Measurements from ENCODE around the gene MEFV. TPM values are rescaled to one million over a fixed set of nuclear protein-coding genes. Genes with fewer than 3 reads are reported as not detected.

MEFV gene
- polyA plus RNA-seq, 2 of the 4 experiments (the other 2 are of a cell fraction), result not detected

GRCh38 chr16:3305109-3306068 is 49.0 kb upstream of the MEFV start, which contains the start of the genes TIGD7 and ZNF75A:
Gene TIGD7 (minus strand): TSS chr16:3305430. CDS start chr16:3300614, 4,816 bp downstream.
Gene ZNF75A (plus strand): TSS chr16:3305497. CDS start chr16:3308429, 2,932 bp downstream.
- FAIRE-seq (no peak), ATAC-seq (peak; percentile 99)
- POLR2A ChIA-PET, result interaction anchor here (1.0 to 2.5 kb wide), 2 partner anchors 10 to 22 kb away, joined by 3 to 12 read pairs; partner anchors contain the start of gene ZNF263
- TF ChIP-seq MAX (IDR thresholded peaks at IDR 0.05) (peak; percentile 95), ZC3H11A (IDR thresholded peaks at IDR 0.05) (no peak), HOXB5 (CRISPR knock-in tag; IDR thresholded peaks at IDR 0.05) (0 out of 2 replicates have a peak, but pooled peaks have one; percentile 32), EHF (CRISPR knock-in tag; IDR thresholded peaks at IDR 0.05) (no peak), HOXB13 (CRISPR knock-in tag; IDR thresholded peaks at IDR 0.05; ENCODE audit: low read depth) (peak; percentile 76; the same call in 1 of the 2 replicates), NFE2L2 (conservative IDR thresholded peaks at IDR 0.05; ENCODE audit: low read length) (no peak), TP53 (CRISPR knock-in tag; IDR thresholded peaks at IDR 0.05) (0 out of 2 replicates have a peak, but pooled peaks have one; percentile 70), FOXS1 (CRISPR knock-in tag; IDR thresholded peaks at IDR 0.05) (no peak), HES2 (IDR thresholded peaks at IDR 0.05) (no peak), RFX5 (IDR thresholded peaks at IDR 0.05) (no peak), EP300 (IDR thresholded peaks at IDR 0.05) (no peak), RAD21 (conservative IDR thresholded peaks at IDR 0.05 in 1 of 2, IDR thresholded peaks at IDR 0.05 in 1 of 2) (0 out of 5 replicates have a peak, but pooled peaks of 1 of the 2 experiments have one; percentile 9), JUN (IDR thresholded peaks at IDR 0.05) (peak; percentile 43 to 87; a peak in 4 of 5 replicates), JUNB (IDR thresholded peaks at IDR 0.05) (no peak), HEYL (CRISPR knock-in tag; IDR thresholded peaks at IDR 0.05) (peak; percentile 6; the same call in 1 of the 2 replicates), BHLHE40 (IDR thresholded peaks at IDR 0.05; ENCODE audit: low read depth, low read length) (no peak), MAZ (IDR thresholded peaks at IDR 0.05; ENCODE audit: borderline replicate concordance, low read depth, low read length) (no peak), KDM5A (IDR thresholded peaks at IDR 0.05) (no peak), GATA3 (IDR thresholded peaks at IDR 0.05; ENCODE audit: borderline replicate concordance) (peak; percentile 39; the same call in 1 of the 2 replicates), ELK1 (IDR thresholded peaks at IDR 0.05; ENCODE audit: low read depth, low read length) (no peak), POLR2A (IDR thresholded peaks at IDR 0.05; ENCODE audit: low read length) (peak; percentile 77), ZSCAN20 (CRISPR knock-in tag; IDR thresholded peaks at IDR 0.05) (no peak), RARB (CRISPR knock-in tag; IDR thresholded peaks at IDR 0.05) (no peak), RNF2 (IDR thresholded peaks at IDR 0.05; ENCODE audit: borderline replicate concordance, low read depth) (peak; percentile 82; the same call in 1 of the 2 replicates), ZNF302 (CRISPR knock-in tag; IDR thresholded peaks at IDR 0.05) (no peak), ATOH8 (CRISPR knock-in tag; IDR thresholded peaks at IDR 0.05; ENCODE audit: low read depth) (no peak), KDM1A (IDR thresholded peaks at IDR 0.05; ENCODE audit: low read depth) (0 out of 2 replicates have a peak, but pooled peaks have one; percentile 13), RCOR1 (IDR thresholded peaks at IDR 0.05; ENCODE audit: low read depth, low read length) (no peak), NPAS2 (CRISPR knock-in tag; IDR thresholded peaks at IDR 0.05; ENCODE audit: borderline replicate concordance) (peak; percentile 36; the same call in 1 of the 2 replicates), BCL3 (IDR thresholded peaks at IDR 0.05) (0 out of 3 replicates have a peak, but pooled peaks have one; percentile 61), ZFP36 (IDR thresholded peaks at IDR 0.05; ENCODE audit: borderline replicate concordance, partially characterized antibody) (no peak)
- TF ChIP-seq, protein P1, sequence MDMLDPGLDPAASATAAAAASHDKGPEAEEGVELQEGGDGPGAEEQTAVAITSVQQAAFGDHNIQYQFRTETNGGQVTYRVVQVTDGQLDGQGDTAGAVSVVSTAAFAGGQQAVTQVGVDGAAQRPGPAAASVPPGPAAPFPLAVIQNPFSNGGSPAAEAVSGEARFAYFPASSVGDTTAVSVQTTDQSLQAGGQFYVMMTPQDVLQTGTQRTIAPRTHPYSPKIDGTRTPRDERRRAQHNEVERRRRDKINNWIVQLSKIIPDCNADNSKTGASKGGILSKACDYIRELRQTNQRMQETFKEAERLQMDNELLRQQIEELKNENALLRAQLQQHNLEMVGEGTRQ (IDR thresholded peaks at IDR 0.05), result no peak; the same call in 1 of the 2 replicates
- TF ChIP-seq, protein P2, sequence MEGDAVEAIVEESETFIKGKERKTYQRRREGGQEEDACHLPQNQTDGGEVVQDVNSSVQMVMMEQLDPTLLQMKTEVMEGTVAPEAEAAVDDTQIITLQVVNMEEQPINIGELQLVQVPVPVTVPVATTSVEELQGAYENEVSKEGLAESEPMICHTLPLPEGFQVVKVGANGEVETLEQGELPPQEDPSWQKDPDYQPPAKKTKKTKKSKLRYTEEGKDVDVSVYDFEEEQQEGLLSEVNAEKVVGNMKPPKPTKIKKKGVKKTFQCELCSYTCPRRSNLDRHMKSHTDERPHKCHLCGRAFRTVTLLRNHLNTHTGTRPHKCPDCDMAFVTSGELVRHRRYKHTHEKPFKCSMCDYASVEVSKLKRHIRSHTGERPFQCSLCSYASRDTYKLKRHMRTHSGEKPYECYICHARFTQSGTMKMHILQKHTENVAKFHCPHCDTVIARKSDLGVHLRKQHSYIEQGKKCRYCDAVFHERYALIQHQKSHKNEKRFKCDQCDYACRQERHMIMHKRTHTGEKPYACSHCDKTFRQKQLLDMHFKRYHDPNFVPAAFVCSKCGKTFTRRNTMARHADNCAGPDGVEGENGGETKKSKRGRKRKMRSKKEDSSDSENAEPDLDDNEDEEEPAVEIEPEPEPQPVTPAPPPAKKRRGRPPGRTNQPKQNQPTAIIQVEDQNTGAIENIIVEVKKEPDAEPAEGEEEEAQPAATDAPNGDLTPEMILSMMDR (IDR thresholded peaks at IDR 0.05), result no peak

More at GRCh38 chr16:3305109-3306068, 49.0 kb upstream of the MEFV start, which contains the start of the genes TIGD7 and ZNF75A:
- Histone ChIP-seq H3K4me2 (peak within 1 kb of the TSS; percentile 81), H3K27ac (peak within 1 kb of the TSS; percentile 74 to 90), H3K4me1 (no peaks in the 10 kb centered on the region), H3K4me3 (peak within 1 kb of the TSS; percentile 58), H3K9me3 (peaks cover 92% of the 10 kb centered on the region)
- WGBS (ENCODE audit: missing lambda C conversion rate), result 14% methylated on average over 24 of the region's 103 CpGs
- CTCF ChIA-PET, result interaction anchor here (0.8 to 1.9 kb wide), 5 partner anchors 9 to 49 kb away, joined by 3 to 5 read pairs (median 4); no protein-coding TSS in a partner anchor
- DNase-seq (ENCODE audit: low read depth in 1 of 2, low spot score in 1 of 2), result peak; percentile 79 to 95
